IMR-90 (cell line): ENCODE measurements around the gene PCOLCE2. TPM values are rescaled to one million over a fixed set of nuclear protein-coding genes. Genes with fewer than 3 reads are reported as not detected.
A peak's percentile ranks its signal among the peaks of the same experiment; 100 is the strongest.

ENCODE experiments used
- ATAC-seq: fragments of 200-7000 bp; cut with Tn5 transposase; 2 replicates; pipeline ENCODE4 v1.9.1; 2020; ENCODE audit warnings: low read depth, mild to moderate bottlenecking, moderate library complexity
- BruUV-seq: library from RNA; stranded (reverse); fragments of 400-500 nt; replicated peaks from 2 replicates; lab custom pipeline; 2021; lab: Mats Ljungman, UMichigan
- CTCF ChIA-PET: fragments of 300-600 bp; formaldehyde crosslinking; extraction: SDS; loops from one replicate; lab custom pipeline; 2021; ENCODE audit warnings: antibody characterized with exemption; lab: Yijun Ruan, JAX
- POLR2A ChIA-PET: fragments of 300-600 bp; sonication (Branson Sonifier 250); formaldehyde crosslinking; loops from one replicate; lab custom pipeline; 2022; ENCODE audit warnings: antibody characterized with exemption; ENCODE audit not compliant: unreplicated experiment; lab: Charles Lee
- DNase-seq: peaks from one replicate; pipeline ENCODE4 v3.0.0; 2013
- H2AFZ ChIP-seq: replicated peaks from 2 replicates; pipeline ENCODE3; 2013; ENCODE audit warnings: low read length, mild to moderate bottlenecking; ENCODE audit not compliant: poor library complexity
- H2AK5ac ChIP-seq: 2 replicates; pipeline ENCODE4 v1.6.1; 2013; ENCODE audit warnings: low read depth, low read length, inconsistent platforms
- H2AK9ac ChIP-seq: replicated peaks from 2 replicates; pipeline ENCODE3; 2013; ENCODE audit warnings: mild to moderate bottlenecking, low read depth, low read length, moderate library complexity; ENCODE audit not compliant: poor library complexity
- H2BK120ac ChIP-seq: 2 replicates; pipeline ENCODE4 v1.6.1; 2013; ENCODE audit warnings: low read depth, low read length, inconsistent platforms
- H2BK15ac ChIP-seq: 3 replicates; pipeline ENCODE4 v1.6.1; 2013; ENCODE audit warnings: low read depth, low read length, inconsistent platforms
- H2BK20ac ChIP-seq: 2 replicates; pipeline ENCODE4 v1.6.1; 2013; ENCODE audit warnings: low read depth, mild to moderate bottlenecking, inconsistent platforms, low read length, moderate library complexity
- H2BK5ac ChIP-seq: 2 replicates; pipeline ENCODE4 v1.6.1; 2013; ENCODE audit warnings: mild to moderate bottlenecking, low read depth, low read length, inconsistent platforms; ENCODE audit not compliant: poor library complexity, severe bottlenecking
- H3K14ac ChIP-seq: replicated peaks from 2 replicates; pipeline ENCODE4 v1.6.1; 2013; ENCODE audit warnings: low read depth, low read length, inconsistent platforms
- H3K18ac ChIP-seq: 2 replicates; pipeline ENCODE4 v1.6.1; 2013; ENCODE audit warnings: low read depth, low read length, control low read depth
- H3K23ac ChIP-seq: 2 replicates; pipeline ENCODE4 v1.6.1; 2013; ENCODE audit warnings: low read depth, low read length, inconsistent platforms
- H3K27ac ChIP-seq: 2 replicates; pipeline ENCODE4 v1.5.1; 2013; ENCODE audit warnings: mild to moderate bottlenecking, control low read depth, low read length; ENCODE audit not compliant: insufficient read depth
- H3K27me3 ChIP-seq: 2 replicates; pipeline ENCODE4 v1.6.1; 2013; ENCODE audit warnings: low read length; ENCODE audit not compliant: control insufficient read depth, insufficient read depth
- H3K36me3 ChIP-seq: 2 replicates; pipeline ENCODE4 v1.6.1; 2013; ENCODE audit warnings: low read length, mixed read lengths; ENCODE audit not compliant: control insufficient read depth, insufficient read depth
- H3K4ac ChIP-seq: 2 replicates; pipeline ENCODE4 v1.6.1; 2013; ENCODE audit warnings: low read depth, low read length, inconsistent platforms
- H3K4me1 ChIP-seq: 2 replicates; pipeline ENCODE4 v1.6.1; 2013; ENCODE audit warnings: low read length, mixed read lengths; ENCODE audit not compliant: control insufficient read depth, insufficient read depth
- H3K4me2 ChIP-seq: 2 replicates; pipeline ENCODE4 v1.6.1; 2013; ENCODE audit warnings: low read depth, mild to moderate bottlenecking, control low read depth, low read length, moderate library complexity
- H3K4me3 ChIP-seq: 2 replicates; pipeline ENCODE4 v1.5.1; 2013; ENCODE audit warnings: low read depth, mild to moderate bottlenecking, control low read depth, low read length, moderate library complexity; ENCODE audit not compliant: insufficient read depth
- H3K56ac ChIP-seq: 2 replicates; pipeline ENCODE4 v1.6.1; 2013; ENCODE audit warnings: low read length, inconsistent platforms; ENCODE audit not compliant: insufficient read depth; ENCODE audit errors: extremely low read depth
- H3K79me1 ChIP-seq, 2 experiments: 2 replicates each; pipeline ENCODE4 v1.6.1; 2013; ENCODE audit warnings: low read length in 2 of 2, inconsistent platforms in 1 of 2, low read depth in 1 of 2
- H3K9ac ChIP-seq: 2 replicates; pipeline ENCODE4 v1.6.1; 2013; ENCODE audit warnings: low read depth, low read length, control low read depth
- H3K9me1 ChIP-seq: 2 replicates; pipeline ENCODE4 v1.6.1; 2013; ENCODE audit warnings: low read length, inconsistent platforms; ENCODE audit not compliant: insufficient read depth
- H3K9me3 ChIP-seq: 2 replicates; pipeline ENCODE4 v1.6.1; 2013; ENCODE audit warnings: low read length; ENCODE audit not compliant: control insufficient read depth, insufficient read depth
- H4K20me1 ChIP-seq: 2 replicates; pipeline ENCODE4 v1.6.1; 2013; ENCODE audit warnings: low read length, inconsistent platforms; ENCODE audit not compliant: insufficient read depth
- H4K5ac ChIP-seq: 2 replicates; pipeline ENCODE4 v1.6.1; 2013; ENCODE audit warnings: mild to moderate bottlenecking, low read depth, low read length, control low read depth
- H4K8ac ChIP-seq, 2 experiments: 2 replicates each; pipeline ENCODE4 v1.6.1; 2013; ENCODE audit warnings: low read depth in 2 of 2, low read length in 2 of 2, control low read depth in 1 of 2, inconsistent platforms in 1 of 2
- H4K91ac ChIP-seq: 2 replicates; pipeline ENCODE4 v1.6.1; 2013; ENCODE audit warnings: low read depth, low read length, inconsistent platforms; ENCODE audit not compliant: insufficient read depth
- MAFK ChIP-seq: IDR thresholded peaks from 2 replicates; pipeline ENCODE4 v1.6.1; 2012; ENCODE audit warnings: low read depth, low read length, improper control_type of control experiment
- POLR2A ChIP-seq: IDR thresholded peaks from 2 replicates; pipeline ENCODE4 v1.6.1; 2012; ENCODE audit warnings: mild to moderate bottlenecking, low read depth, low read length
- WGBS, 2 experiments: methylation state at CpG; one replicate each; pipeline versions ENCODE4 v1.1.5 to v1.1.7; 2013; ENCODE audit warnings: missing lambda C conversion rate in 2 of 2; ENCODE audit not compliant: insufficient read length in 1 of 2; ENCODE audit errors: extremely low coverage in 2 of 2; 5-methylcytosine and 5-hydroxymethylcytosine counted together
- dilution Hi-C: fragments of 300-500 bp; cut with HindIII; formaldehyde crosslinking; loops from one replicate; pipeline ENCODE4 v1.14.3; 2018; ENCODE audit warnings: low sequenced_read_pairs; ENCODE audit not compliant: unreplicated experiment
- in situ Hi-C: fragments of 300-500 bp; cut with MboI; formaldehyde crosslinking; loops from 3 replicates; pipeline ENCODE4 v1.14.3; 2019; ENCODE audit warnings: low sequenced_read_pairs, inconsistent platforms, mixed read lengths
- intact Hi-C: fragments of 100-400 bp; cut with micrococcal nuclease; formaldehyde crosslinking; loops from 2 replicates; pipeline ENCODE4 v1.10.0; 2022
- polyA plus RNA-seq, 3 experiments: library from polyadenylated mRNA; depleted of rRNA; stranded (reverse); fragments of >200 nt; gene quantifications; 2 replicates each; pipeline ENCODE4 v1.2.3, GENCODE V29; 2012; ENCODE audit warnings: low replicate concordance in 1 of 3
- total RNA-seq: library from RNA; depleted of rRNA; stranded (reverse); fragments of >200 nt; gene quantifications from 2 replicates; pipeline ENCODE4 v1.2.3, GENCODE V29; 2012

PCOLCE2 gene
- total and polyA plus RNA-seq, 2 of the 4 experiments (the other 2 are of a cell fraction): 0.50 to 0.54 TPM

DNA sequence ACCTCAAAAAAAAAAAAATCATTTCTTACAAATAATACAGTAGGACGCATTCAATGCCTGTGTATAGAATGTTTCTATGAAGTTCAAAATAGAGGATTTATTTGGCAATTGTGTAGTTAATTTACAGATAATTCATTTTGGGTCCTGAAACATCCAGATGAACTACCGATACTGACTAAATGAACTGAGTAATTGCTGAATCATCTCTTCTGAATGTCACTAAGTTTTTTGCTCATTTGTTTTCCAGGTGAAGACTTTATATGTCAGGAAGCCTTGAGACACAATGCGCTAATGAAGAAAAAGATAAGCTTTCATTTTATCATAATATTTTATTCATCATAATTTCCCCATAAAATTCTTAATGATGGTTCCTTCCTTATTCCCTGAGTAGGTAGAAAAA is 39.7 kb downstream of the PCOLCE2 start:
- Histone ChIP-seq H4K20me1 (no peaks in the 10 kb centered on the region), H3K4me1 (no peaks in the 10 kb centered on the region), H4K91ac (no peak overlapping the region), H2BK15ac (no peak overlapping the region), H3K18ac (no peak overlapping the region), H3K27me3 (peaks cover 7% of the 10 kb centered on the region), H3K14ac (no peak overlapping the region), H2BK20ac (no peak overlapping the region), H3K79me1 (no peaks in the 10 kb centered on the region), H4K8ac (no peak overlapping the region), H3K23ac (no peak overlapping the region), H3K9me1 (no peaks in the 10 kb centered on the region; the same call in 1 of the 2 replicates), H3K4ac (no peak overlapping the region), H2AK9ac (no peak overlapping the region), H2BK120ac (no peak overlapping the region), H3K27ac (no peak overlapping the region), H3K36me3 (no peaks in the 10 kb centered on the region), H2AK5ac (no peak overlapping the region), H2BK5ac (no peak overlapping the region), H3K4me2 (no peak overlapping the region), H2AFZ (no peak overlapping the region), H4K5ac (no peak overlapping the region), H3K4me3 (no peak overlapping the region), H3K56ac (no peak overlapping the region), H3K9me3 (no peaks in the 10 kb centered on the region), H3K9ac (no peak overlapping the region)
- dilution Hi-C loops (no loop called here), in situ Hi-C loops (no loop called here), intact Hi-C loops (no loop called here)
- ATAC-seq (no peak), DNase-seq (no peak)
- TF ChIP-seq MAFK: peak; percentile 62
- TF ChIP-seq POLR2A: no peak
- no CpG with 5 or more reads among the region's 3 CpGs for WGBS, 2 experiments
- POLR2A ChIA-PET: no interaction called here
- BruUV-seq: no TSS peak
- CTCF ChIA-PET: no interaction called here
